ENCODE data around the gene DALRD3.

DNA sequence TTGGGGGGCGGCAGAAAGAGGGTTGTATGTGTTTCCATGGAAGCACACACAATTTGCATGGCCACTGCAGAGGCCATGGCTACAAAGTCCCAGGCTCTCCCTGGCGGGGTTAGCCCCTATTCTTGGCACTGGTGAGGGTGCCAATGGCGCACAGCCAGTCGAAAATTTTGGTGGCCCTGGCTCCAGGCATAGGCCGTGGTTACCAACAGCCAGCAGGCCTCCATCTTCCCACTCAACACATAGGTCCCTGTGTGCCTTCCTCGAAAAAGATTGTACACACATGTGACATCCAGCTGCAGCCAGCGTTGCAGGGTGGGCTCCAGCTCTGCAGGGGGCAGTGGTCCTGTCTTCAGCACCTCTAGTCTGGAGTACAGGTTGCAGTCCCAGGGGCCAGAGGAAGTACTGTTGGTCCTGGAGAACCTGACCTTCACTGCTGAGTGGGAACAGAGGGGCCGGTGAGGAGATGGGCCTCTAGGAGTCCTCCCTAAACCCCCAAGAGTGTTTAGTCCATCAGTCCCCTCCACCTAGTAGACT, 21.2 kb downstream of the DALRD3 start:
- TF ChIP-seq CTCF (IDR thresholded peaks at IDR 0.05) (no peak), POLR2A (IDR thresholded peaks at IDR 0.05) (no peak)

Data from body of pancreas (tissue), 4 donors.